NCI-H748 (cell line): ENCODE measurements around the gene MEP1B.
A peak's percentile ranks its signal among the peaks of the same experiment; 100 is the strongest.
"Not testable (repeated sequence)": the region's sequence is repeated elsewhere in the genome, so short reads cannot be mapped to it uniquely, and the experiment has no call there.

Experiments
- DNase-seq: peaks from one replicate; lab custom pipeline; 2025; ENCODE audit not compliant: unreplicated experiment; lab: John Stamatoyannopoulos, UW

The MEP1B gene

GRCh38 chr18:32189790-32190189, at the start of gene MEP1B:
Gene MEP1B (plus strand): TSS chr18:32190039. CDS start chr18:32190071, 32 bp downstream.
- no peak for DNase-seq

- DNase-seq: no peak
Observed at GRCh38 chr18:32148185-32148870, 41.5 kb upstream of the MEP1B start.

- DNase-seq: no peak
Observed at GRCh38 chr18:32152705-32153448, 37.0 kb upstream of the MEP1B start.

GRCh38 chr18:32156855-32157254, 33.0 kb upstream of the MEP1B start:
- no peak for DNase-seq

GRCh38 chr18:32157580-32157979, 32.3 kb upstream of the MEP1B start:
- DNase-seq: no peak

GRCh38 chr18:32158108-32158624, 31.7 kb upstream of the MEP1B start:
- DNase-seq: peak; percentile 96

- not testable (repeated sequence) for DNase-seq
Observed at GRCh38 chr18:32158631-32159030, 31.2 kb upstream of the MEP1B start.

- DNase-seq: no peak
Observed at GRCh38 chr18:32160547-32160946, 29.3 kb upstream of the MEP1B start.

GRCh38 chr18:32167980-32168730, 21.7 kb upstream of the MEP1B start:
- DNase-seq: no peak

- DNase-seq: no peak
Observed at GRCh38 chr18:32173654-32174053, 16.2 kb upstream of the MEP1B start.

- no peak for DNase-seq
Observed at GRCh38 chr18:32174719-32175118, 15.1 kb upstream of the MEP1B start.

GRCh38 chr18:32175265-32175664, 14.6 kb upstream of the MEP1B start:
- peak; percentile 63 for DNase-seq

- not testable (repeated sequence) for DNase-seq
Observed at GRCh38 chr18:32176745-32177144, 13.1 kb upstream of the MEP1B start.

- DNase-seq: peak; percentile 84
Observed at GRCh38 chr18:32177530-32177929, 12.3 kb upstream of the MEP1B start.

GRCh38 chr18:32183503-32183902, 6.3 kb upstream of the MEP1B start:
- DNase-seq: no peak

GRCh38 chr18:32190209-32190608, 370 bp downstream of the MEP1B start:
- no peak for DNase-seq

GRCh38 chr18:32195881-32196815, 6.3 kb downstream of the MEP1B start:
- no peak for DNase-seq

- DNase-seq: peak; percentile 77
Observed at GRCh38 chr18:32200766-32201165, 10.9 kb downstream of the MEP1B start.

- DNase-seq: no peak
Observed at GRCh38 chr18:32201948-32202672, 12.3 kb downstream of the MEP1B start.

GRCh38 chr18:32208023-32208422, 18.2 kb downstream of the MEP1B start:
- no peak for DNase-seq
